ENCODE data around the gene H6PD.

- TF ChIP-seq, protein P1, sequence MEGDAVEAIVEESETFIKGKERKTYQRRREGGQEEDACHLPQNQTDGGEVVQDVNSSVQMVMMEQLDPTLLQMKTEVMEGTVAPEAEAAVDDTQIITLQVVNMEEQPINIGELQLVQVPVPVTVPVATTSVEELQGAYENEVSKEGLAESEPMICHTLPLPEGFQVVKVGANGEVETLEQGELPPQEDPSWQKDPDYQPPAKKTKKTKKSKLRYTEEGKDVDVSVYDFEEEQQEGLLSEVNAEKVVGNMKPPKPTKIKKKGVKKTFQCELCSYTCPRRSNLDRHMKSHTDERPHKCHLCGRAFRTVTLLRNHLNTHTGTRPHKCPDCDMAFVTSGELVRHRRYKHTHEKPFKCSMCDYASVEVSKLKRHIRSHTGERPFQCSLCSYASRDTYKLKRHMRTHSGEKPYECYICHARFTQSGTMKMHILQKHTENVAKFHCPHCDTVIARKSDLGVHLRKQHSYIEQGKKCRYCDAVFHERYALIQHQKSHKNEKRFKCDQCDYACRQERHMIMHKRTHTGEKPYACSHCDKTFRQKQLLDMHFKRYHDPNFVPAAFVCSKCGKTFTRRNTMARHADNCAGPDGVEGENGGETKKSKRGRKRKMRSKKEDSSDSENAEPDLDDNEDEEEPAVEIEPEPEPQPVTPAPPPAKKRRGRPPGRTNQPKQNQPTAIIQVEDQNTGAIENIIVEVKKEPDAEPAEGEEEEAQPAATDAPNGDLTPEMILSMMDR (IDR thresholded peaks at IDR 0.05; ENCODE audit: insufficient read depth, low read length): no peak
- TF ChIP-seq POLR2AphosphoS5 (IDR thresholded peaks at IDR 0.05; ENCODE audit: low read depth): no peak; the same call in 1 of the 2 replicates
- no peak for TF ChIP-seq REST (IDR thresholded peaks at IDR 0.05; ENCODE audit: insufficient replicate concordance, low read depth)
These were observed 1.2 kb upstream of the H6PD start for GRCh38 chr1:9233241-9233941.
